ENCODE data around the gene ACTL7B. TPM values are rescaled to one million over a fixed set of nuclear protein-coding genes. Genes with fewer than 3 reads are reported as not detected.

Gene ACTL7B
- total and polyA plus RNA-seq, 8 donors = not detected

DNA sequence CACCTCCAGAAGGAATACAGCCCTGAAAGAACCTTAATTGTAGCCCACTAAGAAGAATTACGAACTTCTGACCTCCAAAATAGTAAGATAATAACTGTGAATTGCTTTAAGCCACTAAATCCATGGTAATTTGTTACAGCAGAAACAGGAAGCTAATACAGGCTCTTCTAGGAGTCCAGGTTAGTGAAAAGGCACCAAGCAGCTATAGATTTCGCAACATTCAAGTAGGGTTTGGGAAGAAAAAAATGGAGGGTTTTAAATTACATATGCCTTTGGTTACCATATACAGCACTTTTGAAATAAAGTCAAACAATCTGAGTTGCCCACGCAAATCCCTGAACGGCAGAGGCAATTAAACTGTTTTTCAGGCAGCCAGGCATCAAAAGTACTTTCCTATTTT, 4.6 kb upstream of the ACTL7B start:
- Histone ChIP-seq H3K27ac (no peak overlapping the region), H3K4me1 (no peaks in the 10 kb centered on the region), H3K9me3 (no peaks in the 10 kb centered on the region), H3K27me3 (no peaks in the 10 kb centered on the region), H3K36me3 (no peaks in the 10 kb centered on the region), H3K4me3 (no peak overlapping the region)
- no peak for DNase-seq
- no peak for ATAC-seq
- FAIRE-seq = no peak
- intact Hi-C loops (cut with DNase I) = no loop called here
- TF ChIP-seq CTCF (IDR thresholded peaks at IDR 0.05) = no peak
- 76 to 85% methylated on average over 4 of the region's 4 CpGs for WGBS, 2 donors

DNA sequence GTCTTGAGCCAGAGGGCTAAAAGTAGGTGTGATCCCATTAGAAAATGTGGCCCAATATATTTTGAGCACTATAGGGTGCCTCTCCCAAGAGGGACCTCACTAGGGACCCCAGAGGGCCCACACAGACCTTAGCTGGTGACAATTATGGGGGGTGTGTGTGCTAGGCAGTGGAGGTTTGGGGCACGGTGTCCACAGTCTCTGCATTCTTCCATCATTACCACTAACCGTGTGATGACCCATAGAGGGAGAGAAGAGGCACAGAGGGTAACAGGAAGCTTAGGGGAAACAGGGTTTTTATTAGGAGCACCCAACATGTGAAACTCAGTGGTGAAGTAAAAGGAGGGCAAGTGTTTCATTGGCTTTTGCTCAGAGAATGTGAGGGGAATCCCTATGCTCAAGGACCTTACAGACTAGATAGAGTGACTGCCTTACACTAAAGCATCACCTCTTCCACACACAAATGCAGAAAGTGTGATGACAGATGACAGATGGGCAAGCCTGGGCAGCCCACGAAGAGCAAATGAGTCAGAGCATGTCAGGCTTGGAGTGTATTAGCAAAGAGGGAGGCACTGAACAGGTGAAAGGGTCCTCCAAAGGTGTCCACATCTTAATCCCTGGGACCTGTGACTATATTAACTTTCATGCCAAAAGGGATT, 3.8 kb upstream of the ACTL7B start:
- intact Hi-C loops (cut with DNase I) = no loop called here
- FAIRE-seq (no peak), DNase-seq (no peak), ATAC-seq (no peak)
- TF ChIP-seq CTCF (IDR thresholded peaks at IDR 0.05) = no peak
- 72 to 83% methylated on average over 3 of the region's 3 CpGs for WGBS, 2 donors
- Histone ChIP-seq H3K27ac (no peak overlapping the region), H3K9me3 (no peaks in the 10 kb centered on the region), H3K27me3 (no peaks in the 10 kb centered on the region), H3K36me3 (no peaks in the 10 kb centered on the region), H3K4me3 (no peak overlapping the region), H3K4me1 (no peaks in the 10 kb centered on the region)

- no peak for ATAC-seq
- no peak for DNase-seq
- Histone ChIP-seq H3K4me3 (no peak overlapping the region), H3K4me1 (no peaks in the 10 kb centered on the region), H3K27me3 (no peaks in the 10 kb centered on the region), H3K36me3 (no peaks in the 10 kb centered on the region), H3K27ac (no peak overlapping the region), H3K9me3 (no peaks in the 10 kb centered on the region)
- WGBS, 2 donors = 84 to 85% methylated on average over 6 of the region's 6 CpGs
- intact Hi-C loops (cut with DNase I) = no loop called here
- TF ChIP-seq CTCF (IDR thresholded peaks at IDR 0.05) = no peak
- FAIRE-seq = no peak
Measured at GRCh38 chr9:108857572-108857971, 1.8 kb upstream of the ACTL7B start.

GRCh38 chr9:108855529-108855886, 278 bp downstream of the ACTL7B start:
- Histone ChIP-seq H3K36me3 (no peaks in the 10 kb centered on the region), H3K27ac (no peak overlapping the region), H3K4me3 (no peak overlapping the region), H3K27me3 (no peaks in the 10 kb centered on the region), H3K4me1 (no peaks in the 10 kb centered on the region), H3K9me3 (no peaks in the 10 kb centered on the region)
- 90 to 95% methylated on average over 25 of the region's 25 CpGs for WGBS, 2 donors
- intact Hi-C loops (cut with DNase I) = no loop called here
- FAIRE-seq = no peak
- no peak for ATAC-seq
- no peak for TF ChIP-seq CTCF (IDR thresholded peaks at IDR 0.05)
- DNase-seq = no peak

DNA sequence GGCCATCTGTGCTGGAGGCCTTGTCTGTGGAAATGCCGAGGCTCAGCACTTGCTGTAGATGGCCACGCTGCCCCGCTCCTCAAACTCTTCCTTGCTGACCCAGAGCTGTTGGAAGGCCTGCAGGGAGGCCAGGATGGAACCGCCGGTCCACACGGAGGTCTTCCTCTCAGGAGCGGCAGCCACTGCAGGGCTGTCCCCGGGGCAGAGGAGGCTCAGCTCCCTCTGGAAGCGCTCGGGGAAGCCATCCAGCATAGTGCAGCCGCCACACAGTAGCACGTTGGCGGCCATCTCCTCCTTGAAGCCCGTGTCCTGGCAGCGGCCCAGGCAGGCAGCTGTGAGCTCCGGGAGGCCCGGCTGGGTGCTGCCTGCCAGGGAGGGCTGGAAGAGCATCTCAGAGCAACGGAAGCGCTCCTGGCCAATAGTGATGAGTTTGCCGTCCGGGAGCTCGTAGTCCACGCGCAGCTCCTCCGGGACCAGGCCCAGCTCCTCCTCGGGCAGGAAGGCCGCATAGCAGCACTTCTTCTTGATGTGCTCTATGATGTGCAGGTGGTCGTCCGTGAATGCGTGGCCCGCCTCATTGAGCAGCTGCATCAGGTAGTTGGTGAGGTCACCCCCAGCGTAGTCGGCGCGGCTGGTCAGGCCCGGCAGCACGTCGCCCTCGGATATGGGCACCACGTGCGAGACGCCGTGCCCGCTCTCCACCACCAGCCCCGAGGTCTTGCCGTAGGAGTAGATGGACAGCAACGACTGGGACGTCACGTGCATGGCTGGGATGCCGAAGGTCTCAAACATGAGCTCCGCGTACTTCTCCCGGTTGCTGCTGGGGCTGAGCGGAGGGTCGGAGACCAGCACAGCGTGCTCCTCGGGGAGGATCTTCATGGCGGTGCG, 901 bp downstream of the ACTL7B start:
- no peaks in the 10 kb centered on the region for H3K36me3 ChIP-seq
- H3K27me3 ChIP-seq = no peaks in the 10 kb centered on the region
- FAIRE-seq = no peak
- H3K9me3 ChIP-seq = no peaks in the 10 kb centered on the region
- H3K4me1 ChIP-seq = no peaks in the 10 kb centered on the region
- DNase-seq = peak in 1 of 6 donors; percentile 70
- no peak overlapping the region for H3K27ac ChIP-seq
- ATAC-seq = no peak
- no peak overlapping the region for H3K4me3 ChIP-seq
- intact Hi-C loops (cut with DNase I) = no loop called here
- 89 to 93% methylated on average over 59 of the region's 59 CpGs for WGBS, 2 donors
- TF ChIP-seq CTCF (IDR thresholded peaks at IDR 0.05) = no peak
